HG03280 (cell line): ENCODE data around the gene G6PD.
"Not testable (repeated sequence)": the region's sequence is repeated elsewhere in the genome, so short reads cannot be mapped to it uniquely, and the experiment has no call there.

Experiments used
- ATAC-seq: cut with Tn5 transposase; IDR thresholded peaks from one replicate; pipeline ENCODE4 v1.9.1; 2021; ENCODE audit warnings: mild to moderate bottlenecking, moderate library complexity; ENCODE audit not compliant: unreplicated experiment

The G6PD gene

DNA sequence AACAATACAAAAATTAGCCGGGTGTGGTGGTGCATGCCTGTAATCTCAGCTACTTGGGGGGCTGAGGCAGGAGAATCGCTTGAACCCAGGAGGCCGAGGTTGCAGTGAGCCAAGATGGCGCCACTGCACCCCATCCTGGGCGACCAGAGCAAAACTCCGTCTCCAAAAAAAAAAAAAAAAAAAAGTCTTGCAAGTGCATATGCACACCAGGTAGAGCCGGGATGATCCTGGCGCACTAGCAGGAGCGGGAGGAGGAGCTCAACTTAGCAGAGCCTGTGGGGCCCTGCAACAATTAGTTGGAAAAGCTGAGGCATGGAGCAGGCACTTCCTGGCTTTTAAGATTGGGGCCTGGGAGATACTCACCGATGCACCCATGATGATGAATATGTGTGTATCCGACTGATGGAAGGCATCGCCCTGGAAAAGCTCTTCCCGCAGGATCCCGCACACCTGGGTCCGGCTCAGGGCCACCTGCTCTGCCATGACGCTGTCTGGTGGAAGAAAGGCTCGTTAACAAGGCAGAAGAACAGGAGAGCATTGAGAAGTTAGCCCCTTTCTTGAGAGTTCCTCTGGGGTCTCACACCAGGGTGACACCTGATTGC is 872 bp downstream of the G6PD start:
- no peak for ATAC-seq

DNA sequence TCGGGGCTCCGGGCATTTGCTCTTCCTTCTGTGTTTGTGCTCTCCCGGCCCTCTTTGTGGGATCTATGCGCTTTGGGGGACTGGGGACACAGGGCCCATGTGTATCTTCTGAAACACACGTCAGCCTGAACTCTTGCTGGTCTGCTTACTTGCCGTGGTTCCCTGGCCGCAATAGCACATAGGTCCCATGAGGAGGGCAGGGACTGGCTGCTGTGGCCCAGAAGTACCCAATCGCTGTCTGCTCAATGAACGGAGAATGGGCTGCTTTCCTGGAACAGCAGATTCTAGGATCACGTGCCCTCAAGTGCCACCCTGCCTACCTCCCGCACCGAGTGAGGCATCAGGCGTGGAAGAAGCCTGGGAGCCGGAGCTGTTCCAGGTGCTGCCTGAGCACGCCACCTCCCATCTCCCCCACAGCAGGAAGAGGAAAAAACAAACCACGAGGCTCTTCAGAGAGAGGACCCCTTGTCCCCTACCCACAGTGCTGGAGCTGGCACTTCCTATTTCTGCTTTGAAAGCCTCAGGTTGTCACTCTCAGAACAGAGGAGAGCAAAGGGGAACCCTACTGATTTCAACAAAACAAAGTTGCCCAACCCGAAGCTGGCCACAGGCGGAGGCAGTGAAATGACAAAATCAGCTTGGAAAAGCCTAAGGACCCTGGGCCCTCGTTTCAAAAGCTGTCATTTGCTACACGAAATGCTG is 3.8 kb downstream of the G6PD start:
- no peak for ATAC-seq

DNA sequence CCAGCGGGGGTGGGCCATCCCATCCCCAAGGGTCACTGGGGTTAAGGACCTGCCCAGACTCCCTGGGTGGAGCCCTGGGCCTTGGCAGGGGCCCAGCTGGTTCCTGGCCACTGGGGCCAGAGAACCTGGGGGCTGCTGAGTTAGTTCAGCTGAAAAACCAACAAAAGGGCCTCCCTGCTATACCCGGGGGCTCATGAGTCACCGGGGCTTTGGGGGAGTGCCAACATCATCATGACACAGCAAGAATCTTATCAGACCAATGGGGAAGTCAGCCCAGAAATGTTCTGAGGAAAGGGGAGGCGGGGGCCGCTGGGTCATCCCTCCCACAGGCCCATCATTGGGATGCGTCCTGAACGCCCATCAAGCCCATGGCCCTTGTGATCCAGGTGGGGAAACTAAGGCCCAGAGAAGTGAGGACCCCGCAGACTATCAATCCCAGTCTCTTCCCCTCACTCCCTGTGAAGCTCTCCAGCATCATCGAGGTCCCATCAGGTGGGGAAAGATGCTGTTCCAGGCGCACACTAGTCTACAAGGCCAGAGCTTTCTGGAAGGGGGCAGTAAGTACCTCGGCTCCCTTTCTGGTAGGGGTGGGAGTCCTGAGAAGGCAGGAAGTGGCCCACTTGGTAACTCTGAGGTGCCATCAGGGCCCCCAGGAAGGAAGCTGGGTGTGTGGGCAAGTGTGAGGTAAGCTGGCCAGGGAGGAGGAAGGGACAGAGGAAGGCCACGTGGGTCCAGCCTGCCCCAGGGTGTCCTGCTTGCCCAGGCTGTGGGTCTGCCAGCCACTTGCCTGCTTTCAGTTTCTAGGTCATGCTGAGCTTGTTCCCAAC is 4.5 kb downstream of the G6PD start:
- ATAC-seq, result no peak

DNA sequence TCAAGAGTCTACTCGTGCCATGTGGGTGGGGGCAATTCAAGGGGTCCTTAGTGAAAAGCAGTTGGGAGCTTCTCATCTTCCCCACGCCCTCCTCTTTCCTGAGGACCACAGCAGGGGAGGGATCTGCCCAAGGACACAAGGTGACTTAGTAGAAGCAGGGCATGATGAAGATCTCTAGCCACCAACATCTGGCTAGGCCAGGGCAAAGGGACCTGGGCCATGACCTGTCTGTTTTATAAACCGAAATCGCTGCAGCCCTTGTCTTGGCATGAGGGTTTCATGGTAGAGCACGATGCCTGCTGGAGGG is 5.1 kb downstream of the G6PD start:
- no peak for ATAC-seq

GRCh38 chrX:154540897-154541535 is 5.6 kb downstream of the G6PD start:
- no peak for ATAC-seq

- ATAC-seq, result not testable (repeated sequence)
Observed at GRCh38 chrX:154540365-154540764, 6.3 kb downstream of the G6PD start.

DNA sequence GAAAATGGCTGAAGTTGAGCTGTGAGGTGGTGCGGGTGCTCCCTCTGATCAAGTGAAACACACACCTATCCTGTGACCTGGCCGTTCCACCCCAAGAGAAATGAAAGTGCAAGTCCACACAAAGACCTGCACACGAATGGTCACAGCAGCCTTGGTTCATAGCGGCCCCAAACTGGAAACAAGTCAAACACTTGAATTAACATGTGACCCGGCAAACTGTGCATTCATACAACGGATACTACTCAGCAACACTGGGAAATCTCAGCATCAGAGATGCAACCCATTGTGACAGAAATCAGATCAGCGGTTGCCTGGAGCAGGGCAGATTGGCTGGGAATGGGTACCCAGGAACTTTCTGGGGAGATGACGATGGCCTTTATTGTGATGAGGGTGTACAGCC is 7.6 kb downstream of the G6PD start:
- ATAC-seq, result no peak

GRCh38 chrX:154535892-154536291 is 10.8 kb downstream of the G6PD start:
- no peak for ATAC-seq

DNA sequence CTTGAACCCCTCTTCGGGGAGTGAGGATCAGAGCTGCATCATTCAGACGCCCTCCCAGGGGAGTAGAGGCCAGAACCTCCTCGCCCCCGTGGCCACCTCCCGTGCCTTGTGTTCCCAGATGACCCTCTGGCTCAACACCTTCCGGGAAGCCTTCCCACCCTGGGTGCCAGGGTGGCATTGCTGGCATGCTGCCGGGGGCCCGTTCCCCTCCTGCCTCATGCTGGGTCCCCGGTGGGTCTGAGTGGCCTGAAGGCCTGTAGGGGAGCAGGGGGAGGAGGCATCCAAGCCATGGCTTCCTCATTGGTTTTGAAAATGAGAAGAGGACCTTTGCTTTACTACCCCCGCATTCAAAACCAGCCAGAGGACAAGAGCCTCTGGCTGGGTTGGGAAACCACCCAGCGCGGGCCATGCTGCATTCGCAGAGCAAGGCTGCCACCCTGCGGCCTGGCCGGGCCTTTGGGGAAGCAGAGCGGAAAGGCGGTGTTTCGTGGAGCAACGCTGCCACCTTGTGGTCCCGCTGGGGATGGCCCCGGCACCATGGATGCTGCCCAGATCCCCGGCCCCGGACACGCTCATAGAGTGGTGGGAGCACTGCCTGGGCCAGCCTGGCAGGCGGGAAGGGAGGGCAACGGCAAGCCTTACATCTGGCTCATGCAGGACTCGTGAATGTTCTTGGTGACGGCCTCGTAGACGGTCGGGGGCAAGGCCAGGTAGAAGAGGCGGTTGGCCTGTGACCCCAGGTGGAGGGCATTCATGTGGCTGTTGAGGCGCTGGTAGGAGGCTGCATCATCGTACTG is 11.9 kb downstream of the G6PD start:
- ATAC-seq, result peak; percentile 86

- no peak for ATAC-seq
Observed at GRCh38 chrX:154532690-154533089, 14.0 kb downstream of the G6PD start.

DNA sequence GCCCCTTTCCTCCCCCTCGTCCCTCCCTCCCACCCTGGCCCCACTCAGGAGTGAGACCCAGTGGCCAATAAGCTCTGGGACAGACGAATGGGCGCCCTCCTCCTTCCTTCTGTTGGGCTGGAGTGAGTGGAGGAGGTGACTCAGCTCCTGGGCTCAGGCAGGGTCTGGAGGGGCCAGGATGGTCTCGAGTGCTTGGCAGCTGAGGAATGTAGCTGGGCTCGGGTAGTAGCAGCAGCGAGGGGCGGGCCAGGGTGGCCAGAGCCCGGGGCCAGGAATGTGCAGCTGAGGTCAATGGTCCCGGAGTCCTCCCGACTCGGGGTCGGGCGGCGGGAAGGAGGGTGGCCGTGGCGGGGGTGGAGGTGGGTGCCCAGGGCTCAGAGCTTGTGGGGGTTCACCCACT is 15.0 kb downstream of the G6PD start:
- no peak for ATAC-seq

GRCh38 chrX:154530286-154530685 is 16.4 kb downstream of the G6PD start:
- ATAC-seq, result no peak

GRCh38 chrX:154529206-154529612 is 17.4 kb downstream of the G6PD start:
- no peak for ATAC-seq

DNA sequence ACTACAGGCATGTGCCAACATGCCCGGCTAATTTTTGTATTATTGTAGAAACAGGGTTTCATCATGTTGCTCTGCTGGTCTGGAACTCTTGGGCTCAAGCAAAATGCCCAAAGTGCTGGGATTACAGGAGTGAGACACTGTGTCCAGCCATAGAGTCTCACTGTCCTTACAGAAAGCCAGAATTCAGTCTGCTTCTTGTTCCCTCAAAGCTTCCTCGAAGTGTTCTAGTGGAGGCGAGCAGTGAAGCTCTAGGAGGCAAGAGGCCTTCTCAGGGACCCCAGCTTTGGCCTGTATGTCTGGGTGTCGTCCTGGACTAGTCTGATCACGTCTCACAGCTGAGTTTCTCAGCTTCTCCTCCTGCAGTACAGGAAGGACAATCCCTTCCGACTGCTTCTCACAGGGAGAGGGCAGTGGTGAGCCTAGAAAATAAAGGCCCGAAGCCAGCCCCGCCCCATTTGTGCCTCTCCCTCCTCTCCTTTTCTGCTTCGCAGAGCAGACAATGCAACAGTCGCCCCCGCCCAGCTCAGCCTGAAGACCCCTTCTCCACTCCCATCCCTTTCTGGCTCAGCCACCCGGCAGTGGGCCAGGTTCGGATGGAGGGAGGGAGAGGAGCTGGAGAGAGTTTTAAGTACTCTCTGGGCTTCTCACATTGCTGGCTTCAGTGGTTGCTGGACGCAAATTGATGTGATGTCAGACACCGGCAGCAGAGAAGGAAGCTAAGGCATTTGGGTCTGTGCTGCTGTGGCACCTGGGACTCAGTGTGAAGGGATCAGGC is 19.6 kb downstream of the G6PD start:
- ATAC-seq, result peak; percentile 64

GRCh38 chrX:154525606-154526490 is 20.8 kb downstream of the G6PD start:
- ATAC-seq, result no peak

DNA sequence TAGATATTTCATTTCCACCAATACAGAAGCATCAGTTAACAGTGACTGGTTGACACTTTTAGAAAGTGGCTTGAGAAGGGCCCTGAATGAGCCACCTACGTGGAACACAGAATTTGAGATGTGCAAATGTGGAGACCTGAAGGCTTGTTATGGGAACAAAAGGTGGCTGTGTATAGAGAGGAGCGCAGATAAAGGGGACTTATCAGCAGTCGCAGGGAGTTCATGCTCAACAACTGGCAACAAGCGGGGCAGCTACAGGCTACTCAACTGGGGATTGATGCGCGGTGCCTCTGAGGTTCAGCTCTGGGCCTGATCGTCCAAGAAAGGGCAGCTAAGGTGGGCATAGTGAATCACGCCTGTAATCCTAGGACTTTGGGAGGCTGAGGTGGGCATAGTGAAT is 27.3 kb downstream of the G6PD start:
- no peak for ATAC-seq

- no peak for ATAC-seq
Observed at GRCh38 chrX:154517101-154517781, 29.4 kb downstream of the G6PD start.

DNA sequence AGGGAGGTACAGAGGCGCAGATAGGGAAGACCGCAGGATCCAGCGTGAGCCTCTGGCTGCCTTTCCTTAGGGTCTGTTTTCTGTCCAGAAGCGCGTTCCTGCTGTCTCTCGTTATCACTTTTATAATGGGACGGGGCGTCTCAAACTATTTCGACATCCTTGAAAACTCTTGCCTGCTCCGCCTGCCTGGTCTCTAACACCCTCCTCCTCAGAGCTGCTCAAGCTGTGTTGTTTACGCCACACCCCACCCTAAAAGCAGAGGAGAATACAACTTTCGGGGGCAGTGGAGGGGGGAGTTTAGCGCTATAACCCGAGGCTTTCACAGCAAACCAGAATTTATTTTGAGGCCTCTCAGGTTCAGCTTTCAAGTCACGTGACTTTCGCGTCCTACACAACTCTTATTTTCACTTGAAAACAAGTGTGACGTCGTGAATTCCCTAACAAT is 30.0 kb downstream of the G6PD start:
- peak; percentile 7 for ATAC-seq
